Measurements from ENCODE around the gene CD207. TPM values are rescaled to one million over a fixed set of nuclear protein-coding genes. Genes with fewer than 3 reads are reported as not detected.

CD207 gene
- total RNA-seq, 1 experiment from 2014 or later, result not detected

DNA sequence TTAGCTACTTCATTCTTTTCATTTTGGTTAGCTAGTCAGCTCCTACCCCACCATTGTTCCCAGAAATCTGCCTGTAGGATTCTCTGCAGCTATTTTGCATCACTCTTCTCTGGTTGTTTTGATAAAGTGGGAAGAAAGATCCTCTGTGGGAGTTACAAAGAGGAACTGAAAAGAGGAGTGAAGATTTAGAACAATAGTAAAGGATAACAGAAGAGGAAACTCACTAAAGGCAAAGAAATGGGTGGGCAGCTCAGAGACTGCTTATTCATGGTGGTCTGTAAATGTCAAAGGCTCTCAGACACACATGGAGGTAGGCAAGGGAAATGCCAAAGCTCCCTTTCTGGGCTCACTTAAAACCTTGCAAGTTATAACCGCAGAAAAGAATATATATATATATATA lies 17.2 kb upstream of the CD207 start:
- no peaks in the 10 kb centered on the region for H3K9me2 ChIP-seq (ENCODE audit: insufficient read depth)
- H3K4me1 ChIP-seq (replicated peaks; ENCODE audit: insufficient read depth), result no peaks in the 10 kb centered on the region
- H3K27ac ChIP-seq, result no peak overlapping the region
- intact Hi-C loops (cut with micrococcal nuclease; ENCODE audit: unreplicated experiment), result no loop called here
- no peak overlapping the region for H3K4me3 ChIP-seq
- H3K9me3 ChIP-seq (ENCODE audit: insufficient read depth, low read depth), result no peaks in the 10 kb centered on the region
- no TSS peak for BruUV-seq (replicated peaks)
- CTCF ChIA-PET, result no interaction called here
- no peaks in the 10 kb centered on the region for H3K79me2 ChIP-seq (ENCODE audit: low read depth)
- H3K4me2 ChIP-seq, result no peak overlapping the region
- no peaks in the 10 kb centered on the region for H3F3A ChIP-seq (ENCODE audit: insufficient read depth, low read depth)
- peaks cover 50% of the 10 kb centered on the region for H3K27me3 ChIP-seq (ENCODE audit: insufficient read depth, low read depth)
- no peaks in the 10 kb centered on the region for H3K36me3 ChIP-seq (ENCODE audit: low read depth)
- no peaks in the 10 kb centered on the region for H4K20me1 ChIP-seq (ENCODE audit: insufficient read depth)
- no peak for DNase-seq
- H2AFZ ChIP-seq, result no peak overlapping the region
- TF ChIP-seq, protein P1, sequence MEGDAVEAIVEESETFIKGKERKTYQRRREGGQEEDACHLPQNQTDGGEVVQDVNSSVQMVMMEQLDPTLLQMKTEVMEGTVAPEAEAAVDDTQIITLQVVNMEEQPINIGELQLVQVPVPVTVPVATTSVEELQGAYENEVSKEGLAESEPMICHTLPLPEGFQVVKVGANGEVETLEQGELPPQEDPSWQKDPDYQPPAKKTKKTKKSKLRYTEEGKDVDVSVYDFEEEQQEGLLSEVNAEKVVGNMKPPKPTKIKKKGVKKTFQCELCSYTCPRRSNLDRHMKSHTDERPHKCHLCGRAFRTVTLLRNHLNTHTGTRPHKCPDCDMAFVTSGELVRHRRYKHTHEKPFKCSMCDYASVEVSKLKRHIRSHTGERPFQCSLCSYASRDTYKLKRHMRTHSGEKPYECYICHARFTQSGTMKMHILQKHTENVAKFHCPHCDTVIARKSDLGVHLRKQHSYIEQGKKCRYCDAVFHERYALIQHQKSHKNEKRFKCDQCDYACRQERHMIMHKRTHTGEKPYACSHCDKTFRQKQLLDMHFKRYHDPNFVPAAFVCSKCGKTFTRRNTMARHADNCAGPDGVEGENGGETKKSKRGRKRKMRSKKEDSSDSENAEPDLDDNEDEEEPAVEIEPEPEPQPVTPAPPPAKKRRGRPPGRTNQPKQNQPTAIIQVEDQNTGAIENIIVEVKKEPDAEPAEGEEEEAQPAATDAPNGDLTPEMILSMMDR (conservative IDR thresholded peaks at IDR 0.05), result no peak
- no peak for TF ChIP-seq EZH2 (IDR thresholded peaks at IDR 0.05; ENCODE audit: low read depth)
- POLR2A ChIA-PET (ENCODE audit: unreplicated experiment), result no interaction called here

DNA sequence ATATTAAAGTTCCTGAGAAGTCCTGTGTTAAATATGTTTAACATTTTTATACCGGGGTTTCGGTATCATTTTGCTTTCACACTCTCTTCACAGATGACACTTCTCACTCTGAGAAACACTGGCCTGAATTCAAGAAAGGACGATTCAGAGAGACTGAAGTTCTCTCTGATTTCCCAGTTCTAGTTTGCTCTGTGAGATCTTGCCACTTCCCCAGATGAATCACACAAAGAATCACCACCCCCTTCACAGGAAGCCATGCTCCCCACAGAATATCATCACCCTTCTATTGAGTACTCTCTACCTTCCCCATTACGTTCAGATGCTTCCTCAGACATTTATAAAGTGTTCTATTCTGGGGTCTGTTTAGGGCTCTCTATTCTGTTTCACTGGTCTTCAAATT lies 16.1 kb upstream of the CD207 start:
- no peaks in the 10 kb centered on the region for H3K9me2 ChIP-seq (ENCODE audit: insufficient read depth)
- intact Hi-C loops (cut with micrococcal nuclease; ENCODE audit: unreplicated experiment), result no loop called here
- H3K27ac ChIP-seq, result no peak overlapping the region
- H3K36me3 ChIP-seq (ENCODE audit: low read depth), result no peaks in the 10 kb centered on the region
- ChIA-PET POLR2A (ENCODE audit: unreplicated experiment) (no interaction called here), CTCF (interaction anchor here (0.7 kb wide), 1 partner anchor 25 kb away, joined by 3 read pairs; no protein-coding TSS in a partner anchor)
- H3K9me3 ChIP-seq (ENCODE audit: insufficient read depth, low read depth), result no peaks in the 10 kb centered on the region
- TF ChIP-seq EZH2 (IDR thresholded peaks at IDR 0.05; ENCODE audit: low read depth), result no peak
- TF ChIP-seq, protein P1 (conservative IDR thresholded peaks at IDR 0.05), result no peak
- no peak for DNase-seq
- no peak overlapping the region for H2AFZ ChIP-seq
- no peaks in the 10 kb centered on the region for H3F3A ChIP-seq (ENCODE audit: insufficient read depth, low read depth)
- no peaks in the 10 kb centered on the region for H4K20me1 ChIP-seq (ENCODE audit: insufficient read depth)
- no TSS peak for BruUV-seq (replicated peaks)
- H3K79me2 ChIP-seq (ENCODE audit: low read depth), result no peaks in the 10 kb centered on the region
- H3K4me1 ChIP-seq (replicated peaks; ENCODE audit: insufficient read depth), result no peaks in the 10 kb centered on the region
- H3K27me3 ChIP-seq (ENCODE audit: insufficient read depth, low read depth), result peaks cover 55% of the 10 kb centered on the region
- H3K4me3 ChIP-seq, result no peak overlapping the region
- H3K4me2 ChIP-seq, result no peak overlapping the region

DNA sequence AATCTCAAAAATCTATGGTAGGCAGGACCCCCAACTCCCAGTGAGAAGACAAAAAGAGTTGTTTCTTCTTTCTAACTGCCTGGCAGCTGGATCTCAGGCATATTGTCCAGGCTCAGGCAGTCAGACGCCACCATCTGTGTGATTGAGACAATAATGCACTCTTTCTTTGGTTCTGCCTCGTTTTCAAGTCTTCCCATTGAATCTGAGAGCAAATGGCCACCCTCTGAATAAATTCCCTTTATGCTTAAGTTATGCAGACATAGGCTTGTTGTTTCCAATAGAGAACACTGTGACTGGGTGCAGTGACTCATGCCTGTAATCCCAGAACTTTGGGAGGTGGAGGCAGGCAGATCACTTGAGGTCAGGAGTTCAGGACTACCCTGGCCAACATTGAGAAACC lies 15.3 kb upstream of the CD207 start:
- intact Hi-C loops (cut with micrococcal nuclease; ENCODE audit: unreplicated experiment), result no loop called here
- no TSS peak for BruUV-seq (replicated peaks)
- CTCF ChIA-PET, result no interaction called here

More for the DNA sequence above, 15.3 kb upstream of the CD207 start:
- Histone ChIP-seq H3K79me2 (ENCODE audit: low read depth) (no peaks in the 10 kb centered on the region), H3K4me3 (no peak overlapping the region), H3K9me3 (ENCODE audit: insufficient read depth, low read depth) (no peaks in the 10 kb centered on the region), H4K20me1 (ENCODE audit: insufficient read depth) (no peaks in the 10 kb centered on the region), H3K27me3 (ENCODE audit: insufficient read depth, low read depth) (peaks cover 53% of the 10 kb centered on the region), H2AFZ (no peak overlapping the region), H3F3A (ENCODE audit: insufficient read depth, low read depth) (no peaks in the 10 kb centered on the region), H3K27ac (no peak overlapping the region), H3K36me3 (ENCODE audit: low read depth) (no peaks in the 10 kb centered on the region), H3K9me2 (ENCODE audit: insufficient read depth) (no peaks in the 10 kb centered on the region), H3K4me1 (replicated peaks; ENCODE audit: insufficient read depth) (no peaks in the 10 kb centered on the region), H3K4me2 (no peak overlapping the region)
- POLR2A ChIA-PET (ENCODE audit: unreplicated experiment), result no interaction called here
- TF ChIP-seq, protein P1 (conservative IDR thresholded peaks at IDR 0.05), result no peak
- TF ChIP-seq EZH2 (IDR thresholded peaks at IDR 0.05; ENCODE audit: low read depth), result no peak
- no peak for DNase-seq

Data from PC-9 (cell line).